GM12878 (cell line): ENCODE measurements around the gene GADL1. TPM values are rescaled to one million over a fixed set of nuclear protein-coding genes. Genes with fewer than 3 reads are reported as not detected.

Experiments
- ATAC-seq: fragments of 200-7000 bp; cut with Tn5 transposase; 3 replicates; pipeline ENCODE4 v1.9.1; 2020; ENCODE audit warnings: mild to moderate bottlenecking, moderate library complexity
- BruUV-seq: library from RNA; stranded (reverse); fragments of 400-500 nt; replicated peaks from 2 replicates; lab custom pipeline; 2021; lab: Mats Ljungman, UMichigan
- CTCF ChIA-PET: fragments of 300-600 bp; sonication (Branson Sonifier 250); formaldehyde crosslinking; extraction: SDS; loops from one replicate; lab custom pipeline; 2021; ENCODE audit warnings: inconsistent platforms; lab: Yijun Ruan, JAX
- POLR2A ChIA-PET: fragments of 350-600 bp; formaldehyde crosslinking; extraction: SDS; loops from one replicate; lab custom pipeline; 2021; ENCODE audit warnings: inconsistent platforms; lab: Charles Lee
- RAD21 ChIA-PET: fragments of 300-600 bp; sonication (Branson Sonifier 250); formaldehyde crosslinking; loops from one replicate; lab custom pipeline; 2023; ENCODE audit warnings: antibody characterized with exemption; ENCODE audit not compliant: unreplicated experiment; lab: Charles Lee
- SMC1A ChIA-PET: fragments of 300-600 bp; sonication (Branson Sonifier 250); formaldehyde crosslinking; loops from one replicate; lab custom pipeline; 2023; ENCODE audit not compliant: unreplicated experiment, uncharacterized antibody; lab: Charles Lee
- DNase-seq: peaks from one replicate; pipeline ENCODE4 v3.0.0-alpha.2; 2011; ENCODE audit warnings: low read depth, low spot score
- FAIRE-seq: peaks from 3 replicates; lab custom pipeline; 2011; peaks lifted over from hg19 to GRCh38; lab: Jason Lieb, UNC
- H2AFZ ChIP-seq: 2 replicates; pipeline ENCODE4 v1.6.0; 2011; ENCODE audit warnings: low read depth, low read length, control low read depth; ENCODE audit not compliant: control insufficient read depth
- H3K27ac ChIP-seq: 2 replicates; pipeline ENCODE4 v1.5.1; 2011; ENCODE audit warnings: control low read depth; ENCODE audit not compliant: control insufficient read depth, insufficient read depth
- H3K27me3 ChIP-seq, 2 experiments: replicated peaks in 1 of 2; 2 replicates each; pipeline versions ENCODE4 v1.6.0 to v1.6.1; 2011; ENCODE audit warnings: low read length in 1 of 2; ENCODE audit not compliant: control insufficient read depth in 2 of 2, insufficient read depth in 2 of 2
- H3K36me3 ChIP-seq, 2 experiments: 2 replicates each; pipeline ENCODE4 v1.5.1; 2011; ENCODE audit warnings: low read length in 1 of 2; ENCODE audit not compliant: control insufficient read depth in 2 of 2, insufficient read depth in 2 of 2
- H3K4me1 ChIP-seq: 2 replicates; pipeline ENCODE4 v1.6.1; 2011; ENCODE audit warnings: mild to moderate bottlenecking, low read length, moderate library complexity, mixed read lengths; ENCODE audit not compliant: control insufficient read depth, insufficient read depth
- H3K4me2 ChIP-seq: 2 replicates; pipeline ENCODE4 v1.6.0; 2011; ENCODE audit warnings: control low read depth; ENCODE audit not compliant: control insufficient read depth, insufficient read depth
- H3K4me3 ChIP-seq: fragments of 200-600 bp; sonication (generic); 2 replicates; pipeline ENCODE4 v1.5.1; 2016
- H3K79me2 ChIP-seq: 2 replicates; pipeline ENCODE4 v1.6.0; 2011; ENCODE audit warnings: low read length; ENCODE audit not compliant: control insufficient read depth, insufficient read depth
- H3K9ac ChIP-seq: 2 replicates; pipeline ENCODE4 v1.8.0; 2011; ENCODE audit warnings: low read length, control low read depth, mixed read lengths; ENCODE audit not compliant: control insufficient read depth, insufficient read depth
- H3K9me3 ChIP-seq: replicated peaks from 3 replicates; pipeline ENCODE4 v1.5.1; 2011; ENCODE audit warnings: mild to moderate bottlenecking, low read length; ENCODE audit not compliant: control insufficient read depth, insufficient read depth
- H4K20me1 ChIP-seq: 2 replicates; pipeline ENCODE4 v1.6.0; 2011; ENCODE audit not compliant: control insufficient read depth, insufficient read depth
- BMI1 ChIP-seq: fragments of 450-650 bp; IDR thresholded peaks from 2 replicates; pipeline ENCODE4 v1.6.1; 2016; ENCODE audit warnings: mild to moderate bottlenecking, moderate library complexity, borderline replicate concordance
- CBFB ChIP-seq: IDR thresholded peaks from 2 replicates; pipeline ENCODE4 v1.6.1; 2016; ENCODE audit warnings: antibody characterized with exemption, low read depth
- DPF2 ChIP-seq: fragments of 450-650 bp; IDR thresholded peaks from 2 replicates; pipeline ENCODE4 v1.6.1; 2017; ENCODE audit warnings: mild to moderate bottlenecking
- KLF5 ChIP-seq: fragments of 450-650 bp; IDR thresholded peaks from 2 replicates; pipeline ENCODE4 v1.6.1; 2014; ENCODE audit warnings: mild to moderate bottlenecking; ENCODE audit not compliant: partially characterized antibody
- NBN ChIP-seq: fragments of 450-650 bp; IDR thresholded peaks from 2 replicates; pipeline ENCODE4 v1.6.1; 2016
- NFYB ChIP-seq: IDR thresholded peaks from 2 replicates; pipeline ENCODE4 v1.6.1; 2011; ENCODE audit warnings: low read depth, mild to moderate bottlenecking, low read length, improper control_type of control experiment, moderate library complexity; ENCODE audit not compliant: insufficient read depth
- POLR2AphosphoS5 ChIP-seq: IDR thresholded peaks from 2 replicates; pipeline ENCODE4 v1.6.1; 2011; ENCODE audit warnings: mild to moderate bottlenecking, low read length, inconsistent platforms
- RCOR1 ChIP-seq: conservative IDR thresholded peaks from 2 replicates; pipeline ENCODE4 v1.6.1; 2012; ENCODE audit warnings: low read depth, low read length, improper control_type of control experiment
- SP1 ChIP-seq: IDR thresholded peaks from one replicate; pipeline ENCODE4 v1.6.1; 2011; ENCODE audit warnings: low read depth, low read length
- TARDBP ChIP-seq: IDR thresholded peaks from 2 replicates; pipeline ENCODE4 v1.6.1; 2016; ENCODE audit warnings: borderline replicate concordance
- TCF12 ChIP-seq: IDR thresholded peaks from 2 replicates; pipeline ENCODE4 v1.6.1; 2011; ENCODE audit warnings: low read depth, mild to moderate bottlenecking, low read length
- ZNF217 ChIP-seq: fragments of 450-650 bp; IDR thresholded peaks from 2 replicates; pipeline ENCODE4 v1.6.1; 2017; ENCODE audit warnings: antibody characterized with exemption, mild to moderate bottlenecking
- ZZZ3 ChIP-seq: IDR thresholded peaks from 2 replicates; pipeline ENCODE4 v1.6.1; 2011; ENCODE audit warnings: low read depth; ENCODE audit not compliant: control insufficient read depth, insufficient read length
- WGBS: methylation state at CpG from one replicate; pipeline ENCODE4 v1.1.6; 2016; ENCODE audit warnings: low lambda C conversion rate; ENCODE audit not compliant: insufficient replicate concordance, insufficient coverage; ENCODE audit errors: missing lambda C conversion rate; 5-methylcytosine and 5-hydroxymethylcytosine counted together
- in situ Hi-C: fragments of 300-500 bp; cut with MboI; formaldehyde crosslinking; loops from 9 replicates; pipeline ENCODE4 v1.14.3; 2018; ENCODE audit warnings: mixed read lengths
- intact Hi-C: fragments of 100-400 bp; cut with micrococcal nuclease; formaldehyde crosslinking; loops from one replicate; pipeline ENCODE4 v1.14.2; 2022; ENCODE audit not compliant: unreplicated experiment
- polyA plus RNA-seq, 11 experiments: library from polyadenylated mRNA; depleted of rRNA in 4 of 11; unstranded in 6 of 11; stranded (reverse) in 5 of 11; fragments of >200 nt; fragmentation: Nextera tagmentation in 4 of 11; fragmentation: Illumina TruSeq in 1 of 11; extraction: Ambion mirVana in 4 of 11; extraction: Trizol in 1 of 11; gene quantifications; 1 replicate in 1 of 11; 2 replicates in 10 of 11; pipeline versions ENCODE4 v1.2.1 to v1.2.3, GENCODE V29; 2011 to 2016; ENCODE audit warnings: inconsistent platforms in 2 of 11, missing spikeins in 2 of 11, low read depth in 1 of 11
- total RNA-seq, 4 experiments: library from RNA; depleted of rRNA in 3 of 4; stranded (reverse); fragments of >200 nt in 3 of 4; fragmentation: Illumina TruSeq in 1 of 4; extraction: Trizol in 1 of 4; gene quantifications; 2 replicates each; pipeline versions ENCODE4 v1.2.1 to v1.2.3, GENCODE V29; 2013 to 2021
- TF ChIP-seq, protein P1 (sequence below): fragments of 450-650 bp; IDR thresholded peaks from 2 replicates; pipeline ENCODE4 v1.6.1; 2017; ENCODE audit warnings: borderline replicate concordance
- TF ChIP-seq, protein P2 (sequence below): fragments of 450-650 bp; IDR thresholded peaks from 2 replicates; pipeline ENCODE4 v1.6.1; 2014; ENCODE audit warnings: mild to moderate bottlenecking
- TF ChIP-seq, protein P3 (sequence below): fragments of 450-650 bp; formaldehyde crosslinking; IDR thresholded peaks from 2 replicates; pipeline ENCODE4 v1.4.0; 2022; ENCODE audit warnings: mild to moderate bottlenecking, moderate library complexity
- TF ChIP-seq, protein P4 (sequence below): IDR thresholded peaks from 2 replicates; pipeline ENCODE4 v1.6.1; 2011; ENCODE audit warnings: borderline replicate concordance, low read depth, mild to moderate bottlenecking, moderate library complexity, mixed read lengths, low read length; ENCODE audit not compliant: insufficient read depth; ENCODE audit errors: extremely low read length

The GADL1 gene
- total and polyA plus RNA-seq, 10 of the 15 experiments (the other 5 are each of a cell fraction or from before 2014, with no cell fraction given) = 0.04 TPM; not detected in 9

DNA sequence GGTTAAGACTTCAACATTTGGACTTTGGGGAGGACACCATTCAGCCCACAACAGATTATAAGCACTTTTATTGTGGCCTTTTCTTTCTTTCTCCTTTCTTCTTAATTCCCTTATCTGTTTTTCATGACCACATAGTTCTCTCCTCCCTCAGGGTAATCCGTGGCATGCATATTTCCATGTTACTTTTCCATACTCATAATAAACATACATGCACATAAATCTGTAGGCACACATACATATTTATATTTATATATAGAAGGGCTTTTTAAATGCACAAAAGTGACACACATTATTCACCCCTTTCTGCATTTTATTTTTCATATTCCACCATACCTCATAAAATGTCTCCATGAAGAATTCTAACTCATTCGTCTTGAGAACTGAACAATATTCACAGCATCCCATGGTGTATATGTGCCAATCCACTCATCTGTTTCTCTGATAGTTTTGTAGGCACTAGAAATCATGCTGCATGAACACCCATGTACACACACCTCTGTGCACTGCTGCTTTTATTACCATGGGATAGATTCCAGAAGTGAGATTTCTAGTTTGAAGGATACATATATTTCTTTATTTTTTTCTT lies 38.1 kb upstream of the GADL1 start:
- in situ Hi-C loops = no loop called here
- DNase-seq = no peak
- RAD21 ChIA-PET = no interaction called here
- no peak for ATAC-seq
- TF ChIP-seq KLF5 = no peak
- no peak for TF ChIP-seq SP1
- no peak for TF ChIP-seq NBN
- no peak for TF ChIP-seq NFYB
- TF ChIP-seq RCOR1 = no peak
- no peak for TF ChIP-seq CBFB
- no peak for TF ChIP-seq ZNF217
- TF ChIP-seq DPF2 = no peak
- TF ChIP-seq TCF12 = no peak
- TF ChIP-seq TARDBP = no peak
- TF ChIP-seq, protein P1, sequence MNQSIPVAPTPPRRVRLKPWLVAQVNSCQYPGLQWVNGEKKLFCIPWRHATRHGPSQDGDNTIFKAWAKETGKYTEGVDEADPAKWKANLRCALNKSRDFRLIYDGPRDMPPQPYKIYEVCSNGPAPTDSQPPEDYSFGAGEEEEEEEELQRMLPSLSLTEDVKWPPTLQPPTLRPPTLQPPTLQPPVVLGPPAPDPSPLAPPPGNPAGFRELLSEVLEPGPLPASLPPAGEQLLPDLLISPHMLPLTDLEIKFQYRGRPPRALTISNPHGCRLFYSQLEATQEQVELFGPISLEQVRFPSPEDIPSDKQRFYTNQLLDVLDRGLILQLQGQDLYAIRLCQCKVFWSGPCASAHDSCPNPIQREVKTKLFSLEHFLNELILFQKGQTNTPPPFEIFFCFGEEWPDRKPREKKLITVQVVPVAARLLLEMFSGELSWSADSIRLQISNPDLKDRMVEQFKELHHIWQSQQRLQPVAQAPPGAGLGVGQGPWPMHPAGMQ = no peak
- TF ChIP-seq ZZZ3 = no peak
- TF ChIP-seq, protein P2, sequence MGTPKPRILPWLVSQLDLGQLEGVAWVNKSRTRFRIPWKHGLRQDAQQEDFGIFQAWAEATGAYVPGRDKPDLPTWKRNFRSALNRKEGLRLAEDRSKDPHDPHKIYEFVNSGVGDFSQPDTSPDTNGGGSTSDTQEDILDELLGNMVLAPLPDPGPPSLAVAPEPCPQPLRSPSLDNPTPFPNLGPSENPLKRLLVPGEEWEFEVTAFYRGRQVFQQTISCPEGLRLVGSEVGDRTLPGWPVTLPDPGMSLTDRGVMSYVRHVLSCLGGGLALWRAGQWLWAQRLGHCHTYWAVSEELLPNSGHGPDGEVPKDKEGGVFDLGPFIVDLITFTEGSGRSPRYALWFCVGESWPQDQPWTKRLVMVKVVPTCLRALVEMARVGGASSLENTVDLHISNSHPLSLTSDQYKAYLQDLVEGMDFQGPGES = no peak
- TF ChIP-seq POLR2AphosphoS5 = no peak
- TF ChIP-seq, protein P3, sequence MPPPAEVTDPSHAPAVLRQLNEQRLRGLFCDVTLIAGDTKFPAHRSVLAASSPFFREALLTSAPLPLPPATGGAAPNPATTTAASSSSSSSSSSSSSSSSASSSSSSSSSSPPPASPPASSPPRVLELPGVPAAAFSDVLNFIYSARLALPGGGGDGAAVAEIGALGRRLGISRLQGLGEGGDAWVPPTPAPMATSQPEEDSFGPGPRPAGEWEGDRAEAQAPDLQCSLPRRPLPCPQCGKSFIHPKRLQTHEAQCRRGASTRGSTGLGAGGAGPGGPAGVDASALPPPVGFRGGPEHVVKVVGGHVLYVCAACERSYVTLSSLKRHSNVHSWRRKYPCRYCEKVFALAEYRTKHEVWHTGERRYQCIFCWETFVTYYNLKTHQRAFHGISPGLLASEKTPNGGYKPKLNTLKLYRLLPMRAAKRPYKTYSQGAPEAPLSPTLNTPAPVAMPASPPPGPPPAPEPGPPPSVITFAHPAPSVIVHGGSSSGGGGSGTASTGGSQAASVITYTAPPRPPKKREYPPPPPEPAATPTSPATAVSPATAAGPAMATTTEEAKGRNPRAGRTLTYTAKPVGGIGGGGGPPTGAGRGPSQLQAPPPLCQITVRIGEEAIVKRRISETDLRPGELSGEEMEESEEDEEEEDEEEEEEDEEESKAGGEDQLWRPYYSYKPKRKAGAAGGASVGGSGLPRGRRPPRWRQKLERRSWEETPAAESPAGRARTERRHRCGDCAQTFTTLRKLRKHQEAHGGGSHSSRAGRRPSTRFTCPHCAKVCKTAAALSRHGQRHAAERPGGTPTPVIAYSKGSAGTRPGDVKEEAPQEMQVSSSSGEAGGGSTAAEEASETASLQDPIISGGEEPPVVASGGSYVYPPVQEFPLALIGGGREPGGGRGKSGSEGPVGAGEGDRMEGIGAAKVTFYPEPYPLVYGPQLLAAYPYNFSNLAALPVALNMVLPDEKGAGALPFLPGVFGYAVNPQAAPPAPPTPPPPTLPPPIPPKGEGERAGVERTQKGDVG = no peak
- TF ChIP-seq, protein P4, sequence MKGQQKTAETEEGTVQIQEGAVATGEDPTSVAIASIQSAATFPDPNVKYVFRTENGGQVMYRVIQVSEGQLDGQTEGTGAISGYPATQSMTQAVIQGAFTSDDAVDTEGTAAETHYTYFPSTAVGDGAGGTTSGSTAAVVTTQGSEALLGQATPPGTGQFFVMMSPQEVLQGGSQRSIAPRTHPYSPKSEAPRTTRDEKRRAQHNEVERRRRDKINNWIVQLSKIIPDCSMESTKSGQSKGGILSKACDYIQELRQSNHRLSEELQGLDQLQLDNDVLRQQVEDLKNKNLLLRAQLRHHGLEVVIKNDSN = no peak
- TF ChIP-seq BMI1 = no peak
- TF ChIP-seq, all 136 proteins: peak for 0
- ChIA-PET CTCF (no interaction called here), POLR2A (no interaction called here), SMC1A (no interaction called here)
- no peaks in the 10 kb centered on the region for H3K27me3 ChIP-seq
- BruUV-seq = no TSS peak
- no peak overlapping the region for H3K27ac ChIP-seq
- no peaks in the 10 kb centered on the region for H3K36me3 ChIP-seq
- FAIRE-seq = no peak
- no peaks in the 10 kb centered on the region for H3K9me3 ChIP-seq
- H3K4me1 ChIP-seq = no peaks in the 10 kb centered on the region
- H3K4me3 ChIP-seq = no peak overlapping the region
- no peaks in the 10 kb centered on the region for H4K20me1 ChIP-seq
- H2AFZ ChIP-seq = no peak overlapping the region
- intact Hi-C loops = no loop called here
- no peak overlapping the region for H3K9ac ChIP-seq
- no peak overlapping the region for H3K4me2 ChIP-seq
- no peaks in the 10 kb centered on the region for H3K79me2 ChIP-seq
- WGBS = 61% methylated on average over 2 of the region's 2 CpGs
